ENCODE measurements around the gene ADAM29.

ADAM29 gene

DNA sequence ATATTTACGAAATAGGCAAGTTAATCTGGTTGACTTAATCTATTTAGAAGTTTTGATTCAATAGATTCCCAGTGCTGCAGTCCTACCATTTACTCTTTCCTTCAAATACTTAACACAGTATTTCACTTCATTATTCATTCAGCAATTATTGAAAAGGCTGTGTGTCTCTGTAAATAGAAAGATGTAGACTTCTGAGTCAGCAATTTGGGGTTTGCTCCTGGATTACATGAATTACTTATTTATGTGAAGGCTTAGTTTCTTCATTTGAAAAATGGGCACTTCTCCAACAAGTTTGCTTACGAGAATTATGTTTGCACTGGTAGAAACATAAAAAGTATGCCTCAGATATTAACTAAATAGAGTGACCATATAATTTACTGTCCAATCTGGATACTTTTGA, 17.4 kb downstream of the ADAM29 start:
- TF ChIP-seq SP7 (tag by site-specific recombination; IDR thresholded peaks at IDR 0.05) (no peak), GLI2 (tag by site-specific recombination; IDR thresholded peaks at IDR 0.05; ENCODE audit: borderline replicate concordance, low read depth) (no peak), ZNF664 (tag by site-specific recombination; IDR thresholded peaks at IDR 0.05) (no peak), ZNF626 (tag by site-specific recombination; IDR thresholded peaks at IDR 0.05) (no peak), GLI4 (tag by site-specific recombination; IDR thresholded peaks at IDR 0.05) (no peak), OVOL3 (tag by site-specific recombination; IDR thresholded peaks at IDR 0.05) (no peak), ZNF830 (tag by site-specific recombination; IDR thresholded peaks at IDR 0.05; ENCODE audit: low read depth) (no peak), ZNF48 (tag by site-specific recombination; IDR thresholded peaks at IDR 0.05) (no peak), ZNF157 (tag by site-specific recombination; IDR thresholded peaks at IDR 0.05) (no peak), ZNF510 (tag by site-specific recombination; IDR thresholded peaks at IDR 0.05; ENCODE audit: insufficient replicate concordance) (no peak), ZNF138 (tag by site-specific recombination; IDR thresholded peaks at IDR 0.05; ENCODE audit: borderline replicate concordance) (no peak), ZNF426 (tag by site-specific recombination; IDR thresholded peaks at IDR 0.05) (no peak), SP2 (tag by site-specific recombination; IDR thresholded peaks at IDR 0.05) (no peak), HOXD13 (CRISPR knock-in tag; IDR thresholded peaks at IDR 0.05; ENCODE audit: borderline replicate concordance) (no peak), ZNF391 (tag by site-specific recombination; IDR thresholded peaks at IDR 0.05; ENCODE audit: borderline replicate concordance, low read depth) (no peak), ZNF175 (tag by site-specific recombination; IDR thresholded peaks at IDR 0.05) (no peak)
- TF ChIP-seq, protein P1, sequence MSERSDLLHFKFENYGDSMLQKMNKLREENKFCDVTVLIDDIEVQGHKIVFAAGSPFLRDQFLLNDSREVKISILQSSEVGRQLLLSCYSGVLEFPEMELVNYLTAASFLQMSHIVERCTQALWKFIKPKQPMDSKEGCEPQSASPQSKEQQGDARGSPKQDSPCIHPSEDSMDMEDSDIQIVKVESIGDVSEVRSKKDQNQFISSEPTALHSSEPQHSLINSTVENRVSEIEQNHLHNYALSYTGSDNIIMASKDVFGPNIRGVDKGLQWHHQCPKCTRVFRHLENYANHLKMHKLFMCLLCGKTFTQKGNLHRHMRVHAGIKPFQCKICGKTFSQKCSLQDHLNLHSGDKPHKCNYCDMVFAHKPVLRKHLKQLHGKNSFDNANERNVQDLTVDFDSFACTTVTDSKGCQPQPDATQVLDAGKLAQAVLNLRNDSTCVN (tag by site-specific recombination; optimal IDR thresholded peaks at IDR 0.05) = no peak
- TF ChIP-seq, protein P2, sequence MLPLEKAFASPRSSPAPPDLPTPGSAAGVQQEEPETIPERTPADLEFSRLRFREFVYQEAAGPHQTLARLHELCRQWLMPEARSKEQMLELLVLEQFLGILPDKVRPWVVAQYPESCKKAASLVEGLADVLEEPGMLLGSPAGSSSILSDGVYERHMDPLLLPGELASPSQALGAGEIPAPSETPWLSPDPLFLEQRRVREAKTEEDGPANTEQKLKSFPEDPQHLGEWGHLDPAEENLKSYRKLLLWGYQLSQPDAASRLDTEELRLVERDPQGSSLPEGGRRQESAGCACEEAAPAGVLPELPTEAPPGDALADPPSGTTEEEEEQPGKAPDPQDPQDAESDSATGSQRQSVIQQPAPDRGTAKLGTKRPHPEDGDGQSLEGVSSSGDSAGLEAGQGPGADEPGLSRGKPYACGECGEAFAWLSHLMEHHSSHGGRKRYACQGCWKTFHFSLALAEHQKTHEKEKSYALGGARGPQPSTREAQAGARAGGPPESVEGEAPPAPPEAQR (tag by site-specific recombination; IDR thresholded peaks at IDR 0.05) = no peak
- TF ChIP-seq, protein P3, sequence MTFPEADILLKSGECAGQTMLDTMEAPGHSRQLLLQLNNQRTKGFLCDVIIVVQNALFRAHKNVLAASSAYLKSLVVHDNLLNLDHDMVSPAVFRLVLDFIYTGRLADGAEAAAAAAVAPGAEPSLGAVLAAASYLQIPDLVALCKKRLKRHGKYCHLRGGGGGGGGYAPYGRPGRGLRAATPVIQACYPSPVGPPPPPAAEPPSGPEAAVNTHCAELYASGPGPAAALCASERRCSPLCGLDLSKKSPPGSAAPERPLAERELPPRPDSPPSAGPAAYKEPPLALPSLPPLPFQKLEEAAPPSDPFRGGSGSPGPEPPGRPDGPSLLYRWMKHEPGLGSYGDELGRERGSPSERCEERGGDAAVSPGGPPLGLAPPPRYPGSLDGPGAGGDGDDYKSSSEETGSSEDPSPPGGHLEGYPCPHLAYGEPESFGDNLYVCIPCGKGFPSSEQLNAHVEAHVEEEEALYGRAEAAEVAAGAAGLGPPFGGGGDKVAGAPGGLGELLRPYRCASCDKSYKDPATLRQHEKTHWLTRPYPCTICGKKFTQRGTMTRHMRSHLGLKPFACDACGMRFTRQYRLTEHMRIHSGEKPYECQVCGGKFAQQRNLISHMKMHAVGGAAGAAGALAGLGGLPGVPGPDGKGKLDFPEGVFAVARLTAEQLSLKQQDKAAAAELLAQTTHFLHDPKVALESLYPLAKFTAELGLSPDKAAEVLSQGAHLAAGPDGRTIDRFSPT (tag by site-specific recombination; IDR thresholded peaks at IDR 0.05) = no peak
- POLR2A ChIA-PET = no interaction called here
- no peak overlapping the region for H3K4me3 ChIP-seq (ENCODE audit: low read depth, low read length)
- no peaks in the 10 kb centered on the region for H3K9me3 ChIP-seq (ENCODE audit: control insufficient read depth, insufficient read depth, low read depth, low read length)
- H3K4me1 ChIP-seq (ENCODE audit: control insufficient read depth, insufficient read depth, low read length) = no peaks in the 10 kb centered on the region
- H3K27ac ChIP-seq (ENCODE audit: extremely low read depth, low read depth, low read length) = no peak overlapping the region
- H3K36me3 ChIP-seq (ENCODE audit: control insufficient read depth in 2 of 2, insufficient read depth in 1 of 2, low read length in 2 of 2) = no peaks in the 10 kb centered on the region
- CTCF ChIA-PET = no interaction called here

DNA sequence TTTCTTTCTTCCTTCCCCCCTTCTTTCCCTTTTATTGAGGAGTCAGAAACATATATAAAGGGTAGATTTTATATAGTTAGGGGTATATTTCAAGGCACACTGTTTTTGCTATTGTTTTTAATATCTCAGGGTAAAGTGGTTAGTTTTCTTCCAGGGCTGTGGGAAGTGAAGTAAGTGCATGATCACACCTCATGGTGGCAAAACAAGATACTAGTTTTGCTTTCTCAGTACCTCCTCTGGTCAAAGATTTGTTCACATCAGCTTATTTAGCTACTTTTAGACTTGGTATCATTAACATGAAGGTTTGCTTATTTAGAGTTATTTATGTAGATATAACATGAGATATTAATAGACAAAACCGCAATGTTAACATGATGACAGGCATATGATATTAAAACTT, 21.8 kb downstream of the ADAM29 start:
- no peak overlapping the region for H3K27ac ChIP-seq (ENCODE audit: extremely low read depth, low read depth, low read length)
- no peaks in the 10 kb centered on the region for H3K36me3 ChIP-seq (ENCODE audit: control insufficient read depth in 2 of 2, insufficient read depth in 1 of 2, low read length in 2 of 2)
- H3K4me1 ChIP-seq (ENCODE audit: control insufficient read depth, insufficient read depth, low read length) = no peaks in the 10 kb centered on the region
- H3K4me3 ChIP-seq (ENCODE audit: low read depth, low read length) = no peak overlapping the region
- TF ChIP-seq TRIM28 (IDR thresholded peaks at IDR 0.05; ENCODE audit: borderline replicate concordance, low read length) = no peak
- no peak for TF ChIP-seq ZNF175 (tag by site-specific recombination; IDR thresholded peaks at IDR 0.05)
- no peak for TF ChIP-seq ZNF138 (tag by site-specific recombination; IDR thresholded peaks at IDR 0.05; ENCODE audit: borderline replicate concordance)
- no peak for TF ChIP-seq SP7 (tag by site-specific recombination; IDR thresholded peaks at IDR 0.05)
- no peak for TF ChIP-seq ZNF596 (tag by site-specific recombination; IDR thresholded peaks at IDR 0.05)
- ChIA-PET CTCF (no interaction called here), POLR2A (no interaction called here)
- no peaks in the 10 kb centered on the region for H3K9me3 ChIP-seq (ENCODE audit: control insufficient read depth, insufficient read depth, low read depth, low read length)
